ENCODE data around the gene AIFM3.

Gene AIFM3

DNA sequence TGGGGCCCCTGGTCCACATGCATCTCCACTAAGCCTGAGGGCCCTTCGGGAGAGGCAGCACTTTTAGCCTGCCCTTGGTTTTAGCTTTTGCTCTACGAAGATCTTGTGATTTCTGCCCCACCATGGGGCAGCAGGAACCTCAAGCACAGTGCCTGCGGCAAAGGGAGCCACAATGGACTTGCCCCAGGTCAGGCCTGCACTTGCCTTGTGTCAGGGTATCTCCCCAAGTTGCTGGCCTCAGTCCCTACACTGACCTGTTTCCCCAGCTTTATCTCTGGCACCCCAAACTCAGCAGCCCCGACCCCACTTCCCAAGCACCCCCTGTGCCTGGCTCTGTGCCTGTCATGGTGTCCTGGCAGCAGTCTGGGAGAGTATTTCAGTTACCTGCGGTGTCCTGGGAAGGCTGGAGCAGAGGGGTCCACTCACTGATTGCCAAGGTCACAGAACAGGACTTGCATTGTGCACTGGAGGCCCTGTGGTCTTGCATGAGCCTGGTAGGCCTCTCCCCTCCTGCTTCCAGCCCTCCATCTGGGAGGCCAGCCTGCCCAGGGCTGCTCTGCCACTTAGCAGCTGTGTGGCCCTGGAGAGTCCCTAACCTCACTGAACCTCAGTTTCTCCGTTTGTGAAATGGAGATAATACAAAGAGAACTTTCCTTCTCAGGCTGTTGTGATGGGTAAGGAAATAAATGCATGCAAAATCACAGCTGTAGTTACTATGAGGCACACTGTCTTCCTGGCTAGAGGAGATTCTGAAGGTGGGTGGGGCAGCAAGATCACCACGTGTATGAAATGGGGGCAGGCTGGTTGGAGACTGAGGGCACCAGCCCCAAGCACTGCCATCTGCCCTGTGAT lies 3.6 kb upstream of the AIFM3 start:
- Histone ChIP-seq H3K4me3 (ENCODE audit: low read length) (no peak overlapping the region), H4K20me1 (ENCODE audit: control insufficient read depth, insufficient read depth, low read depth, low read length) (peaks cover 2% of the 10 kb centered on the region; the same call in 1 of the 2 replicates), H3K27me3 (ENCODE audit: control insufficient read depth, low read length) (peaks cover 22% of the 10 kb centered on the region), H3K36me3 (ENCODE audit: control insufficient read depth, low read length) (no peaks in the 10 kb centered on the region), H3K27ac (ENCODE audit: low read depth, low read length) (no peak overlapping the region), H3K9me2 (replicated peaks; ENCODE audit: control insufficient read depth, low read length) (no peaks in the 10 kb centered on the region), H3K4me2 (ENCODE audit: low read length) (no peak overlapping the region), H3K4me1 (ENCODE audit: control insufficient read depth, low read length) (no peaks in the 10 kb centered on the region), H3F3A (ENCODE audit: control insufficient read depth, insufficient read depth) (no peaks in the 10 kb centered on the region), H3K79me2 (ENCODE audit: control insufficient read depth, low read length) (no peaks in the 10 kb centered on the region), H3K9me3 (ENCODE audit: control insufficient read depth, insufficient read depth, low read length) (no peaks in the 10 kb centered on the region)
- TF ChIP-seq, protein P1, sequence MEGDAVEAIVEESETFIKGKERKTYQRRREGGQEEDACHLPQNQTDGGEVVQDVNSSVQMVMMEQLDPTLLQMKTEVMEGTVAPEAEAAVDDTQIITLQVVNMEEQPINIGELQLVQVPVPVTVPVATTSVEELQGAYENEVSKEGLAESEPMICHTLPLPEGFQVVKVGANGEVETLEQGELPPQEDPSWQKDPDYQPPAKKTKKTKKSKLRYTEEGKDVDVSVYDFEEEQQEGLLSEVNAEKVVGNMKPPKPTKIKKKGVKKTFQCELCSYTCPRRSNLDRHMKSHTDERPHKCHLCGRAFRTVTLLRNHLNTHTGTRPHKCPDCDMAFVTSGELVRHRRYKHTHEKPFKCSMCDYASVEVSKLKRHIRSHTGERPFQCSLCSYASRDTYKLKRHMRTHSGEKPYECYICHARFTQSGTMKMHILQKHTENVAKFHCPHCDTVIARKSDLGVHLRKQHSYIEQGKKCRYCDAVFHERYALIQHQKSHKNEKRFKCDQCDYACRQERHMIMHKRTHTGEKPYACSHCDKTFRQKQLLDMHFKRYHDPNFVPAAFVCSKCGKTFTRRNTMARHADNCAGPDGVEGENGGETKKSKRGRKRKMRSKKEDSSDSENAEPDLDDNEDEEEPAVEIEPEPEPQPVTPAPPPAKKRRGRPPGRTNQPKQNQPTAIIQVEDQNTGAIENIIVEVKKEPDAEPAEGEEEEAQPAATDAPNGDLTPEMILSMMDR (IDR thresholded peaks at IDR 0.05; ENCODE audit: low read depth, low read length, poor library complexity, severe bottlenecking): no peak
- no peak for TF ChIP-seq EZH2phosphoT487 (IDR thresholded peaks at IDR 0.05; ENCODE audit: borderline replicate concordance, low read length)

DNA sequence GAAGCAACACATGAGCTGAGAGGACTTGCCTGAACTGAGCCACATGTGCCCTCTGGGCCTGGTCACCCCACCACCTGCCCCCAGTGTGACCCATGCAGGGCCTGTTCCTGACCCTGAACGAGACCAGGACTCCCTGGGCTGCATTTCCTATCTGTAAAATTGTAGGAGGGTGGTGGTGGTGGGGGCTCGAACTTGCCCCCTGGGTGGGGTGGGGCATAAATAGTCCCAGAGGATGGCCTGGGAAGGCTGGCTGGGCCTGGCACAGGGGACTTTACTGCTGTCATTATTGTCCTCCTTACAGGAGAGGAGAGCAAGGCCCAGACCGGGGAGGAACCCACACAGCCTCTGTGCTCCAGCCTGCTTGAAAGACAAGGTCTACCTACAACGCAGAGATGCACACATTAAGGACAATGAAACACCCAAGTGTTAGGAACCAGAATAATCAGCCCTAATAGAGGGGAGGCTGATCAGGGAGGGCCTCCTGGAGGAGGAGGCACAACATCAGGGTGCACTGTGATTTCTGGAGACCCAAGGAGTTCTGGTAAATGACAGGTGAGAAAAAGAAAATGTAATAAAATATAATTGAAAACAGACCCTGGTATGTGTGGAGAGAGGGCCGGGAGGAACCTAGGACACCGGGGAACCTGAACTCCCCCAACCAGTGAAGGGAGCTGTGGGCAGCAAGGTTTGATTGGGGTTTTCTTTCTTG lies 2.8 kb upstream of the AIFM3 start:
- no peaks in the 10 kb centered on the region for H3K36me3 ChIP-seq (ENCODE audit: control insufficient read depth, low read length)
- peaks cover 22% of the 10 kb centered on the region for H3K27me3 ChIP-seq (ENCODE audit: control insufficient read depth, low read length)
- no peaks in the 10 kb centered on the region for H3K9me3 ChIP-seq (ENCODE audit: control insufficient read depth, insufficient read depth, low read length)
- no peaks in the 10 kb centered on the region for H3F3A ChIP-seq (ENCODE audit: control insufficient read depth, insufficient read depth)
- H4K20me1 ChIP-seq (ENCODE audit: control insufficient read depth, insufficient read depth, low read depth, low read length): peaks cover 2% of the 10 kb centered on the region; the same call in 1 of the 2 replicates
- no peaks in the 10 kb centered on the region for H3K9me2 ChIP-seq (replicated peaks; ENCODE audit: control insufficient read depth, low read length)
- no peak overlapping the region for H3K4me2 ChIP-seq (ENCODE audit: low read length)
- TF ChIP-seq, protein P1 (IDR thresholded peaks at IDR 0.05; ENCODE audit: low read depth, low read length, poor library complexity, severe bottlenecking): no peak
- peak; percentile 68; the same call in 1 of the 2 replicates for TF ChIP-seq EZH2phosphoT487 (IDR thresholded peaks at IDR 0.05; ENCODE audit: borderline replicate concordance, low read length)
- no peaks in the 10 kb centered on the region for H3K4me1 ChIP-seq (ENCODE audit: control insufficient read depth, low read length)
- H3K4me3 ChIP-seq (ENCODE audit: low read length): no peak overlapping the region
- no peaks in the 10 kb centered on the region for H3K79me2 ChIP-seq (ENCODE audit: control insufficient read depth, low read length)
- H3K27ac ChIP-seq (ENCODE audit: low read depth, low read length): no peak overlapping the region

- no peaks in the 10 kb centered on the region for H3K4me1 ChIP-seq (ENCODE audit: control insufficient read depth, low read length)
- H3F3A ChIP-seq (ENCODE audit: control insufficient read depth, insufficient read depth): no peaks in the 10 kb centered on the region
- H3K27ac ChIP-seq (ENCODE audit: low read depth, low read length): no peak overlapping the region
- no peaks in the 10 kb centered on the region for H3K79me2 ChIP-seq (ENCODE audit: control insufficient read depth, low read length)
- peaks cover 2% of the 10 kb centered on the region; the same call in 1 of the 2 replicates for H4K20me1 ChIP-seq (ENCODE audit: control insufficient read depth, insufficient read depth, low read depth, low read length)
- TF ChIP-seq, protein P1 (IDR thresholded peaks at IDR 0.05; ENCODE audit: low read depth, low read length, poor library complexity, severe bottlenecking): no peak
- no peak for TF ChIP-seq EZH2phosphoT487 (IDR thresholded peaks at IDR 0.05; ENCODE audit: borderline replicate concordance, low read length)
- no peak overlapping the region for H3K4me2 ChIP-seq (ENCODE audit: low read length)
- H3K36me3 ChIP-seq (ENCODE audit: control insufficient read depth, low read length): no peaks in the 10 kb centered on the region
- H3K27me3 ChIP-seq (ENCODE audit: control insufficient read depth, low read length): peaks cover 22% of the 10 kb centered on the region
- H3K9me3 ChIP-seq (ENCODE audit: control insufficient read depth, insufficient read depth, low read length): no peaks in the 10 kb centered on the region
- no peaks in the 10 kb centered on the region for H3K9me2 ChIP-seq (replicated peaks; ENCODE audit: control insufficient read depth, low read length)
- no peak overlapping the region for H3K4me3 ChIP-seq (ENCODE audit: low read length)
Measured at GRCh38 chr22:20964799-20965103, 2.3 kb upstream of the AIFM3 start.
